PC-9 (cell line): Measurements from ENCODE around the gene OLR1. TPM values are rescaled to one million over a fixed set of nuclear protein-coding genes. Genes with fewer than 3 reads are reported as not detected.

Source experiments
- BruUV-seq: library from RNA; stranded (reverse); fragments of 400-500 nt; replicated peaks from 2 replicates; lab custom pipeline; 2021; lab: Mats Ljungman, UMichigan
- CTCF ChIA-PET: fragments of 300-600 bp; sonication (Branson Sonifier 250); formaldehyde crosslinking; loops from one replicate; lab custom pipeline; 2022; ENCODE audit warnings: antibody characterized with exemption; lab: Charles Lee
- POLR2A ChIA-PET: fragments of 300-600 bp; sonication (Branson Sonifier 250); formaldehyde crosslinking; loops from one replicate; lab custom pipeline; 2022; ENCODE audit warnings: antibody characterized with exemption; ENCODE audit not compliant: unreplicated experiment; lab: Charles Lee
- DNase-seq, 2 experiments: peaks; one replicate each; pipeline versions ENCODE4 v3.0.0 to v3.0.0-alpha.2; 2015 to 2022; ENCODE audit warnings: mixed read lengths in 1 of 2
- H2AFZ ChIP-seq: fragments of 200-600 bp; sonication (generic); 2 replicates; pipeline ENCODE4 v1.8.1; 2017; ENCODE audit warnings: antibody characterized with exemption
- H3F3A ChIP-seq: fragments of 200-600 bp; sonication (generic); 2 replicates; pipeline ENCODE4 v1.8.1; 2017; ENCODE audit warnings: antibody characterized with exemption, mild to moderate bottlenecking, low read depth; ENCODE audit not compliant: insufficient read depth
- H3K27ac ChIP-seq: fragments of 200-600 bp; sonication (generic); 2 replicates; pipeline ENCODE4 v1.6.1; 2016; ENCODE audit warnings: mixed run types
- H3K27me3 ChIP-seq: fragments of 200-600 bp; sonication (generic); 2 replicates; pipeline ENCODE4 v1.6.1; 2016; ENCODE audit warnings: low read depth, mixed run types; ENCODE audit not compliant: insufficient read depth
- H3K36me3 ChIP-seq: fragments of 200-600 bp; sonication (generic); 2 replicates; pipeline ENCODE4 v1.6.1; 2016; ENCODE audit warnings: low read depth, mixed run types
- H3K4me1 ChIP-seq: fragments of 200-600 bp; sonication (generic); replicated peaks from 2 replicates; pipeline ENCODE4 v1.6.1; 2016; ENCODE audit warnings: mixed run types; ENCODE audit not compliant: insufficient read depth
- H3K4me2 ChIP-seq: fragments of 200-600 bp; sonication (generic); 2 replicates; pipeline ENCODE4 v1.6.1; 2017; ENCODE audit warnings: mixed run types
- H3K4me3 ChIP-seq: fragments of 200-600 bp; sonication (generic); 2 replicates; pipeline ENCODE4 v1.6.1; 2016; ENCODE audit warnings: mixed run types
- H3K79me2 ChIP-seq: fragments of 200-600 bp; sonication (generic); 2 replicates; pipeline ENCODE4 v1.6.1; 2017; ENCODE audit warnings: low read depth, mixed run types
- H3K9me2 ChIP-seq: fragments of 200-600 bp; sonication (generic); 2 replicates; pipeline ENCODE4 v1.8.1; 2017; ENCODE audit warnings: mild to moderate bottlenecking; ENCODE audit not compliant: insufficient read depth
- H3K9me3 ChIP-seq: fragments of 200-600 bp; sonication (generic); 2 replicates; pipeline ENCODE4 v1.8.1; 2016; ENCODE audit warnings: low read depth; ENCODE audit not compliant: insufficient read depth
- H4K20me1 ChIP-seq: fragments of 200-600 bp; sonication (generic); 2 replicates; pipeline ENCODE4 v1.8.1; 2017; ENCODE audit not compliant: insufficient read depth
- EZH2 ChIP-seq: fragments of 200-600 bp; sonication (generic); IDR thresholded peaks from 2 replicates; pipeline ENCODE4 v1.8.0; 2017; ENCODE audit warnings: antibody characterized with exemption, low read depth
- intact Hi-C: fragments of 100-400 bp; cut with micrococcal nuclease; formaldehyde crosslinking; loops from one replicate; pipeline ENCODE4 v1.10.0; 2022; ENCODE audit not compliant: unreplicated experiment
- total RNA-seq: library from RNA; stranded (reverse); gene quantifications from 2 replicates; pipeline ENCODE4 v1.2.3, GENCODE V29; 2021
- TF ChIP-seq, protein P1 (sequence below): fragments of 200-600 bp; sonication (generic); conservative IDR thresholded peaks from 2 replicates; pipeline ENCODE4 v1.6.1; 2017; ENCODE audit warnings: mixed run types, antibody characterized with exemption, mild to moderate bottlenecking, moderate library complexity

OLR1 gene
- total RNA-seq, 1 experiment from 2014 or later = 22.4 TPM

- Histone ChIP-seq H3K27ac (no peak overlapping the region), H3K9me3 (no peaks in the 10 kb centered on the region), H2AFZ (no peak overlapping the region), H4K20me1 (no peaks in the 10 kb centered on the region), H3K4me2 (no peak overlapping the region), H3K9me2 (no peaks in the 10 kb centered on the region), H3K27me3 (no peaks in the 10 kb centered on the region), H3K36me3 (no peaks in the 10 kb centered on the region), H3K4me3 (no peak overlapping the region), H3F3A (no peaks in the 10 kb centered on the region), H3K4me1 (peaks cover 11% of the 10 kb centered on the region), H3K79me2 (no peaks in the 10 kb centered on the region)
- ChIA-PET CTCF (no interaction called here), POLR2A (interaction anchor here (0.7 kb wide), 1 partner anchor 8 kb away, joined by 3 read pairs; no protein-coding TSS in a partner anchor)
- intact Hi-C loops = no loop called here
- TF ChIP-seq, protein P1, sequence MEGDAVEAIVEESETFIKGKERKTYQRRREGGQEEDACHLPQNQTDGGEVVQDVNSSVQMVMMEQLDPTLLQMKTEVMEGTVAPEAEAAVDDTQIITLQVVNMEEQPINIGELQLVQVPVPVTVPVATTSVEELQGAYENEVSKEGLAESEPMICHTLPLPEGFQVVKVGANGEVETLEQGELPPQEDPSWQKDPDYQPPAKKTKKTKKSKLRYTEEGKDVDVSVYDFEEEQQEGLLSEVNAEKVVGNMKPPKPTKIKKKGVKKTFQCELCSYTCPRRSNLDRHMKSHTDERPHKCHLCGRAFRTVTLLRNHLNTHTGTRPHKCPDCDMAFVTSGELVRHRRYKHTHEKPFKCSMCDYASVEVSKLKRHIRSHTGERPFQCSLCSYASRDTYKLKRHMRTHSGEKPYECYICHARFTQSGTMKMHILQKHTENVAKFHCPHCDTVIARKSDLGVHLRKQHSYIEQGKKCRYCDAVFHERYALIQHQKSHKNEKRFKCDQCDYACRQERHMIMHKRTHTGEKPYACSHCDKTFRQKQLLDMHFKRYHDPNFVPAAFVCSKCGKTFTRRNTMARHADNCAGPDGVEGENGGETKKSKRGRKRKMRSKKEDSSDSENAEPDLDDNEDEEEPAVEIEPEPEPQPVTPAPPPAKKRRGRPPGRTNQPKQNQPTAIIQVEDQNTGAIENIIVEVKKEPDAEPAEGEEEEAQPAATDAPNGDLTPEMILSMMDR = no peak
- TF ChIP-seq EZH2 = no peak
- no peak for DNase-seq
- BruUV-seq = no TSS peak
These were observed 60.5 kb downstream of the OLR1 start for GRCh38 chr12:10111451-10111850.

GRCh38 chr12:10110256-10110844 is 61.6 kb downstream of the OLR1 start:
- DNase-seq = no peak
- Histone ChIP-seq H3K4me3 (no peak overlapping the region), H3K4me2 (no peak overlapping the region), H3K27me3 (no peaks in the 10 kb centered on the region), H2AFZ (no peak overlapping the region), H3K9me2 (no peaks in the 10 kb centered on the region), H3K4me1 (peaks cover 11% of the 10 kb centered on the region), H3F3A (no peaks in the 10 kb centered on the region), H4K20me1 (no peaks in the 10 kb centered on the region), H3K9me3 (no peaks in the 10 kb centered on the region), H3K27ac (no peak overlapping the region), H3K79me2 (no peaks in the 10 kb centered on the region), H3K36me3 (no peaks in the 10 kb centered on the region)
- ChIA-PET CTCF (no interaction called here), POLR2A (no interaction called here)
- no TSS peak for BruUV-seq
- intact Hi-C loops = no loop called here
- no peak for TF ChIP-seq EZH2
- TF ChIP-seq, protein P1 = no peak

Other genes starting within 250 kb of the OLR1 start
- gene CLEC2A, start 239.8 kb downstream of the OLR1 start, total RNA-seq = not detected in 2 replicates
- gene CLEC12A, start 200.7 kb downstream of the OLR1 start, total RNA-seq = 0.55 and 1.0 TPM in 2 replicates
- not detected in 2 replicates for gene CLEC1B, start 173.0 kb downstream of the OLR1 start, total RNA-seq
- gene CLEC12B, start 161.5 kb downstream of the OLR1 start, total RNA-seq = not detected in 2 replicates
- not detected in 2 replicates for gene CLEC9A, start 141.4 kb downstream of the OLR1 start, total RNA-seq
- gene CLEC1A, start 73.1 kb downstream of the OLR1 start, total RNA-seq = 0.23 TPM in 1 of 2 replicates, not detected in the other
- 5.1 and 6.1 TPM in 2 replicates for gene CLEC7A, start 41.9 kb downstream of the OLR1 start, total RNA-seq
- gene TMEM52B, start 6.9 kb upstream of the OLR1 start, total RNA-seq = 2.6 and 4.2 TPM in 2 replicates
- gene GABARAPL1, start 40.7 kb upstream of the OLR1 start, total RNA-seq = 85.6 and 143 TPM in 2 replicates
- 0.68 and 1.2 TPM in 2 replicates for gene KLRD1, start 135.7 kb upstream of the OLR1 start, total RNA-seq
- not detected in 2 replicates for gene KLRK1, start 217.9 kb upstream of the OLR1 start, total RNA-seq
- gene KLRC4, start 237.6 kb upstream of the OLR1 start, total RNA-seq = not detected in 2 replicates
- not detected in 2 replicates for gene KLRC3, start 248.5 kb upstream of the OLR1 start, total RNA-seq